ENCODE data around the gene NEK9.

DNA sequence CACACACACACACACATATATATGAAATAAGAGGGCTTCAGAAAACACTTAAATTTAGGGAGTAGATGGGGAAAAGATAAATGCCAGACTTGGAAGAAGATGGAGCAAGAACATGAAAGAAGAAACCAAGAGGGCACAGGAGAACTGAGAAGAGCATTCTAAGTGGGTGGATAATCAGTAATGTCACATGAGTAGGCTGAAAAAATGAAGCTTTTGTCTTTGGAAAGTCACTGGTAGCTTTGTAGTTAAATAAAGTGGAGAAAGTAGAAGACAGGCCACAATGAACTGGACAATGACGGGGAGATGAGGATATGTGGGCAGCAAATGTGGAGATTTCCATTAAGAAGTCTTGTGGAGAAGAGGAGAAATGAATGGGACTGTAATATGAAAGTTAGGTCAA lies 59.6 kb downstream of the NEK9 start:
- TF ChIP-seq, protein P1, sequence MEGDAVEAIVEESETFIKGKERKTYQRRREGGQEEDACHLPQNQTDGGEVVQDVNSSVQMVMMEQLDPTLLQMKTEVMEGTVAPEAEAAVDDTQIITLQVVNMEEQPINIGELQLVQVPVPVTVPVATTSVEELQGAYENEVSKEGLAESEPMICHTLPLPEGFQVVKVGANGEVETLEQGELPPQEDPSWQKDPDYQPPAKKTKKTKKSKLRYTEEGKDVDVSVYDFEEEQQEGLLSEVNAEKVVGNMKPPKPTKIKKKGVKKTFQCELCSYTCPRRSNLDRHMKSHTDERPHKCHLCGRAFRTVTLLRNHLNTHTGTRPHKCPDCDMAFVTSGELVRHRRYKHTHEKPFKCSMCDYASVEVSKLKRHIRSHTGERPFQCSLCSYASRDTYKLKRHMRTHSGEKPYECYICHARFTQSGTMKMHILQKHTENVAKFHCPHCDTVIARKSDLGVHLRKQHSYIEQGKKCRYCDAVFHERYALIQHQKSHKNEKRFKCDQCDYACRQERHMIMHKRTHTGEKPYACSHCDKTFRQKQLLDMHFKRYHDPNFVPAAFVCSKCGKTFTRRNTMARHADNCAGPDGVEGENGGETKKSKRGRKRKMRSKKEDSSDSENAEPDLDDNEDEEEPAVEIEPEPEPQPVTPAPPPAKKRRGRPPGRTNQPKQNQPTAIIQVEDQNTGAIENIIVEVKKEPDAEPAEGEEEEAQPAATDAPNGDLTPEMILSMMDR (IDR thresholded peaks at IDR 0.05; ENCODE audit: low read depth, low read length, missing input control): no peak
- no peak for TF ChIP-seq YY1 (IDR thresholded peaks at IDR 0.05)
- no peak for TF ChIP-seq GABPA (IDR thresholded peaks at IDR 0.05 in 1 of 2, conservative IDR thresholded peaks at IDR 0.05 in 1 of 2)
